DMS53 treated with DMSO at 0.1 percent for 48 hours (cell line): ENCODE measurements around the gene MYH16.
"Not testable (repeated sequence)": the region's sequence is repeated elsewhere in the genome, so short reads cannot be mapped to it uniquely, and the experiment has no call there.

Experiments used
- DNase-seq: peaks from one replicate; lab custom pipeline; 2025; ENCODE audit not compliant: unreplicated experiment; lab: John Stamatoyannopoulos, UW

The MYH16 gene

DNA sequence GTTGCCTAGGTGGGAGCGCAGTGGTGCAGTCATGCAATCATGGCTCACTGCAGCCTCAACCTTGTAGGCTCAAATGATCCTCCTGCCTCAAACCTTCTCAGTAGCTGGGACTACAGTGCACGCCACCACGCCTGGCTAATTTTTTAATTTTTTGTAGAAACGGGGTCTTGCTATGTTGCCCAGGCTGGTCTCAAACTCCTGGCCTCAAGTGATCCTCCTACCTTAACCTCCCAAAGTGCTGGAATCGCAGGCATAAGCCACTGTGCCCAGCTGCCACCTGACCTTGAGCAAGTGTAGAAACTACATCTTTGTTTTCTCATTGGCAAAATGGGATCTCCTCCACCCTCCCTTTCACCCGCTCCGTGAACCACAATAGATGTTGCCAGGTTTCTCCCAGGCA lies 15.0 kb upstream of the MYH16 start:
- DNase-seq = no peak

DNA sequence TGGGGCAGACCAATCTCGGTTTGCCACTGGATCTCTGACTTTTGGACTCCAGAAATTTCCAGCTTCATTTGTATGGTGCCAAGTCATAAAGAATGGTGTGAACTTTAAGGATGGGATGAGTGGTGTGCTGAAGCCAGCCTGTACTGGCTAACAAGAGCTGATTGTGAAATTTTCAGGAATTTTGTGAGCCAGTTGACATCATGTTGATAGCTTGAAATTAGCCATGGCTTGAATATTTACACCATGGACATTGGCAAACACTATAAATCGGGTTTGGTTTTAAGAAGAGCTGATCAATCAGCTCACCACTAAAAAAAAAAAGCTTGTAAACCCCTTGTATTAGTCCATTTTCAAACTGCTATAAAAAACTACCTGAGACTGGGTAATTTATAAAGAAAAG lies 14.1 kb upstream of the MYH16 start:
- DNase-seq = no peak

DNA sequence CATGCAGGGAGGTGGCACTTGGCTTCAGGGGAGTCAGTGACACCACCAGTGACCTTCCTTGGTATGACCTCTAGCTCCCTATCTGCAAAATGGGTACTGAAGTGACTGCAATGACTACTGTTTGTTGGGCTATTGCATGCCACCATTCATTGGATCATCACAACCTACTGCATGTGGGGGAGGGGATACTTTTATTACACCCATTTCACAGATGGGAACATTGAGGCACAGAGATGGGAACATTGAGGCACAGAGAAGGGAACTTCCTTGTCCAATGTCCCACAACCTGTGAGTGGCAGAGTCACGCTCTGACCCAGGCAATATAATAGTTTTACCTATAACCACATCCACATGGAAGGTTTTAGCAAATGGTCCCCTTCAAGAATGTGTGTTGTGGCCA lies 12.2 kb upstream of the MYH16 start:
- DNase-seq = no peak

DNA sequence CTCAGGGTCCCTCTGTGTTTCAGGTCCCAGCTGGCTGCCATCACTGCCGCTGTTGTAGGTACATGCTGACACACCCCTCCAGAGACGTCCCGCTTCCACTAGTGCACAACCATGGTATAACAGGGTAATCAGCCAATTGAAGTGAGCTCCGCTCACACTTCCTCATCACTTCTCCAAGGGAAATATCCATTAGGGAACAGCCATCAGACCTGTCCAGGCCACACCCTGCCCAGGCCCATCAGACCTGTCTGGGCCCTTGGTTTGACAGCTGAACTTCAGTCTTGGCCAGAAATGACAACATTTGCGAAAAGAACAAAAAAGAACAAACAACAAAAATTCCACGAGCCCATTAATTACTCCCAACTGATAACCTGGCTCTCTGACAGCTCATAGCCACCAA lies 11.0 kb upstream of the MYH16 start:
- no peak for DNase-seq

DNA sequence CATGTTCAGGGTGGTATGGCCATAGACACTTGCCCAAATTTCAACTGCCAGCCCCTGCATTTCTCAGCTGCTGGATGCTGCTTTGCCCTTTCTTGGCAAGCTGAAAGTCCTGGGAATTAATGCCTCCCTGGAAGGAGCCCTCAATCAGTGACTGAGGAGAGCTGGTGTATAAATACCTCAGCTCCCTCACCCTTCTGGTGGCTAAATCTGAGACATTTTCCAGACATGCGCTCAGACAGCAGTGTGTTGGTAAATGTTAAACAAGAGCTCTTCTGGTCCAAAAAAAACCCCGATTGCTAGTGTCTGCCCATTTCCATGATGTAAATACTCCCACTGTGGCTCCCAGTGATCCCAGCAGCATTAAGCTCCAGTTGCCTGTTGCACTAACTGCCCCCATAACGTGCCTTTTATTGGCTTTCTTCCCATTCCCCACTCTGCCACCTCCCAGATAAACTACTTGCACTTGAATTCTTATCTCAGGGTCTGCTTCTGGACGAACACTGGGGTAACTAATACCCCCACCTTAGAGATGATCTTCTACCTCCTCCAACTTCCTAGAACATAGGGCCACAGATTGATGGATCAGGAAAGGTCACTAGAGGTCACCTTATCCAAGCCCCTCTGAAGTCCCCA lies 6.7 kb upstream of the MYH16 start:
- DNase-seq = no peak

DNA sequence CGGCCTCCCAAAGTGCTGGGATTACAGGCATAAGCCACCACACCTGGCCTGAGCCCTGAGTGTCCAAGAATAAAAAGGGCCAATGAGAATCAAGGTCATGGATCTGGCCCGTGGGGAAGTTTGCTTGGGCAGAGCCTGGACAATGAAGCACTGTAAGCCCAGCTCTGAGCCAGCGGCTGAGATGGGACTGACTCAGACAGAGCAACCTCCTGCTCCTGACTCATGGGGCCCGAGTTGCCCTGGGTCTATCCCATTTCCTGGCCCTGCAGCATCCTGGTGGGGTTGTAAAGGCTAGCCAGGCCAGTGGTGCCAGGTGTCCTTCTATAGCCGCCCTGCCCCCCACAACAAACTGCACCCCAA lies 5.2 kb upstream of the MYH16 start:
- DNase-seq = no peak

DNA sequence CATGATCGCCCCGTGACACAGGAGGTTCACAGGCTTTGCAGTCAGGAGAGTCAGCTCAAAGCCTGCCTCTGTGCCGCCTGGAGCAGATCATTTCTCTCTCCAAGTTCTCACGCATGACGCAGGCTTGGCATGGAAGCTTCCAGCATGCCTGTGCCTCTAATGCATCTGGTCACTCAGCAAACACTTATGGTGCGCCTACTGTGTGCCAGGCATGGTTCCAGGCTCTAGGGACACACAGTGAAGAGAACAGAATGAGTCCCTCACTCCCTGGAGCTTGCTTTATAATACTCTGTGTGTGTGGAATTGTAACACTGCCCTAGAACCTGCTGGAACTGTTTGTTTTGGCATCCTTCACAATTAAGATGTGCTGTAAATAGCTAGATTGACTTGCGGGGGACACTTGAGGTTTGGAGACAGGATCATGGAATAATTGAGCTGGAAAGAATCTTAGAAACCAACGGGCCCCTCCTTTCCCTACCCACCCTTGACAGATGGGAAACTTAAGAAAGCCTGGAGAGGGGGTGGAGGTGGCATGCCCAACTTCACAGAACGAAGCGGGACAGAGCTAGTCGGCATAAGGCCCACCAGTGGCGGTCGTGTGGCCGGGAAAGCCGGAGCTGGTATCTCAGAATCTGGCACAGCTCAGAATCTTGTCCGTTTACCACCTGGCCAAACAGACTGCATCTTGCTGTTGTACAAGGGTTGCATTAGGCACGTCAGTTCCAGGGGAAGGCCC lies 4.6 kb upstream of the MYH16 start:
- DNase-seq = no peak

DNA sequence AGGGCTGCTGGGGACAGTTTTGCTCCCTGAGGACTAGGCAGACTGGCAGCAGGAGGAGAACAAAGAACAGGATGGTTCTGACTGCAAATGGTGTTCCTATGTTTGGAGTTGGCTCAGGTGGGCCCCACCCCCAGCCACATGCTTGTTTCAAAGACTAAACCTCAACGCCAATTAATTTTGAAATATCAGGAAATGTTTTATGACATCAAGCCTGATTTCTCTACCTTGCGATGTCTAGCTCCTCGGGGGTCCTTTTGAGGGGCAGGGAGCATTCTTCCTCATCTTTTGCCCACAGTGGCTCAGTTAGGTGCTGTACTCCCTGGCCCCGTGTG lies 4.1 kb upstream of the MYH16 start:
- no peak for DNase-seq

DNA sequence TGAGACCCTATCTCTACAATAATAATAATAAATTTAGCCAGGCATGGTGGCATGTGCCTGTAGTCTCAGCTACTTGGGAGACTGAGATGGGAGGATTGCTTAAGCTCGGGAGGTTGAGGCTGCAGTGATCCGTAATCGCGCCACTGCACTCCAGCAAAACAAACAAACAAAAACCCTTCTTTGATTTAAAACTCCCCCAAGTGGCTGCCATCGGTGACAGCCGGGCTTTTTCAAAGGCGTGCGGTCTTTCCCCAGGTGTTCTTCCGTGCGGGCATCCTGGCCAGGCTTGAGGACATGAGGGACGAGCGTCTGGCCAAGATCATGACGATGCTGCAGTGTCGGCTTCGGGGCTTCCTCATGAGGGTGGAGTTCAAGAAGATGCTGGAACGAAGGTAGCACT lies 1.9 kb upstream of the MYH16 start:
- peak; percentile 48 for DNase-seq

DNA sequence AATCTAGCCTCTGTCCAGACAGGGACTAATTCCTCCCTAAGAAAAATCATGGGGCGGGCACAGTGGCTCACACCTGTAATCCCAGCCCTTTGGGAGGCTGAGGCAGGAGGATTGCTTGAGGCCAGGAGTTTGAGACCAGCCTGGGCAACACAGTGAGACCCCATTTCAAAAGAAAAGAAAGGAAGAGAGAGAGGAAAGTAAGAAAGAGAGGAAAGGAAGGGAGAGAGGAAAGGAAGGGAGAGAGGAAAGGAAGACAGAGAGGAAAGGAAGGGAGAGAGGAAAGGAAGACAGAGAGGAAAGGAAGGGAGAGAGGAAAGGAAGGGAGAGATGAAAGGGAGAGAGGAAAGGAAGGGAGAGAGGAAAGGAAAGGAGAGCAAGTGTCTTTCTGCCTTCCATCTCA lies 922 bp downstream of the MYH16 start:
- not testable (repeated sequence) for DNase-seq

DNA sequence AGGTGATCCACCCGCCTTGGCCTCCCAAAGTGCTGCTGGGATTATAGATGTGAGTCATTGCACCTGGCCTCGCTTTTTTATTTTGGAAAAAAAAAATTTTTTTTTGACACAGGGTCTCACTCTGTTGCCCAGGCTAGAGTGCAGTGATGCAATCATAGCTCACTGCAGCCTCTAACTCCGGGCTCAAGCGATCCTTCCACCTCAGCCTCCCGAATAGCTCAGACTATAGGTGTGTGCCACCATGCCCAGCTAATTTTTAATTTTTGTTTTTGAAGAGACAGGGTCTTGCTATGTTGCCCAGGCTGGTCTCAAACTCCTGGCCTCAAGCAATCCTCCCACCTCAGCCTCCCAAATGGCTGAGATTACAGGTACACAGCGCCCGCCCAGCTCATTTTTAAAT lies 2.3 kb downstream of the MYH16 start:
- not testable (repeated sequence) for DNase-seq

DNA sequence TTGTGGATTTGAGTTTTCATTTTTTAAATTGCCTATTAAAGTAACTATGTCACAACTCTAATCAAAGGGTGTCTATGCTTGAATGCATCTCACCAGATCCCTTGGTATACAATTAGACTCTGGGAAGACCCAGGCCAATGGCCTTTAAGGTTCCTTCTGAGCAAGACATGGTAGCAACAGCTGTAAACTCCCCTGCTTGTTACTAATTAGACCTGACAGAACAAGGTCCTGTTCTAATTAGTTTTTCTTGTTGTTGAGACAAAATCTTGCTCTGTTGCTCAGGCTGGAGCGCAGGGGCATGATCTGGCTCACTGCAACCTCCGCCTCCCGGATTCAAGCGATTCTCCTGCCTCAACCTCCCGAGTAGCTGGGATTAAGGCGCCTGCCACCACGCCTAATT lies 2.9 kb downstream of the MYH16 start:
- no peak for DNase-seq

DNA sequence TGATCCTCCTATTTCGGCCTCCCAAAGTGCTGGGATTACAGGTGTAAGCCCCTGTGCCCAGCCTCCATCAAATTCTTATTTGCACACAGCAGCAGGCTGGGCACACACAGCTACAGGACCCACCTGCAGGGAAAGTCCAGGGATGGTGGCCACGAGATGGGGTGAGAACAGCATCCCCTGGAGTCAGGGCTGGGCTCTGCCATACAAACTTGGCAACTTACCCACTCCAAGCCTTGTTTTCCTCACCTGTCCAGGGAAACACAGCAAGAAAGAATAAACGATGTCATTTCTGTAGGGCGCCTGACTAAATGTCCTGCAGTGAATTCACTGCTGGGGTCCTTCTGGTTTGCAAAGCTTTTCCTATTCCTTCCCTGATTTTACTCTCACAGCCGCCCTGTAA lies 5.5 kb downstream of the MYH16 start:
- DNase-seq = no peak

DNA sequence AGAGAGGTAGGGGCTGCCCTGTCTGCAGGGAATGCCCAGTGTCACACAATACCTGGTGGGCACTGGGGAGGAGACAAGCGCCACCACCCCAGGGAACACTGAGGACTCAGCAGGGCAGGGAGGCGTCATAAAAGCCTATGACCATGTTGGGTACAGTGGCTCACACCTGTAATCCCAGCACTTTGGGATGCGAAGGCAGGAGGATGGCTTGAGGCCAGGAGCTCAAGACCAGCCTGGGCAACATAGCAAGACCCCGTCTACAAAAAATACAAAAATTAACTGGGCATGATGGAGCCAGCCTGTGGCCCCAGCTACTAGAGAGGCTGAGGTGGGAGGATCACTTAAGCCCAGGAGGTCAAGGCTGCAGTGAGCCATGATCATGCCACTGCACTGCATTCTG lies 11.5 kb downstream of the MYH16 start:
- DNase-seq = not testable (repeated sequence)

DNA sequence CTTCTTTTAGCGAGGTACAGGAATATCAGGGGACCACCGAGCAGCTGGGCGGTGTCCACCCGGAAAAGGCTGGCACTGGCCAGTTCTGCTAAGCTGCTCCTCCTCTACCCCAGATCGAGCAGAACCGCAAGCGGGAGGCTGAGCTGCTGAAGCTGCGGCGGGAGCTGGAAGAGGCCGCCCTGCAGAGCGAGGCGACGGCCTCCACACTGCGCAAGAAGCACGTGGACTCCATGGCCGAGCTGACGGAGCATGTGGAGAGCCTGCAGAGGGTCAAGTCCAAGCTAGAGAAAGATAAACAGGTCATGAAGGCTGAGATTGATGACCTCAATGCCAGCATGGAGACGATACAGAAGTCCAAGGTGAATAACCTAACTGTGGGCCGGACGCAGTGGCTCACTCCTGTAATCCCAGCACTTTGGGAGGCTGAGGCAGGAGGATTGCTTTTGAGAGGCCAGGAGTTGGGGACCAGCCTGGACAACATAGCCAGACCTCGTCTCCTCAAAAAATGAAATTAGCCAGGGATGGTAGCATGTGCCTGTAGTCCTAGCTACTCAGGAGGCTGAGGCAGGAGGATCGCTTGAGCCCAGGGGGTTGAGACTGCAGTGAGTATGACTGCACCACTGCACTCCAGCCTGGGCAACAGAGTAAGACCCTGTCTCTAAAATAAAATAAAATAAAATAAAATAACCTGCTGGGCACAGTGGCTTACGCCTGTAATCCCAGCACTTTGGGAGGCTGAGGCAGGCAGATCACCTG lies 15.3 kb downstream of the MYH16 start:
- DNase-seq = no peak

DNA sequence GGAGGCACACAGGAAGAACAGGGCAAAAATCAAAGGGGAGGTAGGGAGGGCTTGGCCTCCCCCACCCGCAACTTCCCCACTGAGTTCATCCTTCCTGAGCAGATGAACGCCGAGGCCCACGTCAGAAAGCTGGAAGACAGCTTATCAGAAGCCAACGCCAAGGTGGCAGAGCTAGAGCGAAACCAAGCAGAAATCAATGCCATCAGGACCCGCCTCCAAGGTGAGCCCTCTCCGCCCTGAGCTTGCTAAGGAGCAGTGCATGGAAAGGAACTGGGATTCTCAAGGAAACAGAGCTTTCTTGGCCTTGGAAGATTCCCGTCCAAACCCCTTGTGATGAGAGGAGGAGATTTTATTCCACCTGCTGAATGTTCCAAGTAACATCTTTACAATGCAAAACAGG lies 16.5 kb downstream of the MYH16 start:
- DNase-seq = no peak

DNA sequence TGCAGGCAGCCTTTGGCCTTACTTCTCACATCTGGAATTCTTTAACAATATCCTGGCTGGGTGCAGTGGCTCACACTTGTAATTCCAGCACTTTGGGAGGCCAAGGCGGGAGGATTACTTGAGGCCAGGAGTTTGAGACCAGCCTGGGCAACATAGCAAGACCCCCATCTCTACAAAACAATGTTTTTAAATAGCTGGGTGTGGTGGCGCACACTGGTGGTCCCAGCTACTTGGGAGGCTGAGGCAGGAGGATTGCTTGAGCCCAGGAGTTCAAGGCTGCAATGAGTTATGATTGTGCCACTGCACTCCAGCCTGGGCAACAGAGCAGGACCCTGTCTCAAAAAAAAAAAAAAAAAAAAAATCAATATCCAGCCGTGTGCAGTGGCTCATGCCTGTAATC lies 17.5 kb downstream of the MYH16 start:
- not testable (repeated sequence) for DNase-seq

DNA sequence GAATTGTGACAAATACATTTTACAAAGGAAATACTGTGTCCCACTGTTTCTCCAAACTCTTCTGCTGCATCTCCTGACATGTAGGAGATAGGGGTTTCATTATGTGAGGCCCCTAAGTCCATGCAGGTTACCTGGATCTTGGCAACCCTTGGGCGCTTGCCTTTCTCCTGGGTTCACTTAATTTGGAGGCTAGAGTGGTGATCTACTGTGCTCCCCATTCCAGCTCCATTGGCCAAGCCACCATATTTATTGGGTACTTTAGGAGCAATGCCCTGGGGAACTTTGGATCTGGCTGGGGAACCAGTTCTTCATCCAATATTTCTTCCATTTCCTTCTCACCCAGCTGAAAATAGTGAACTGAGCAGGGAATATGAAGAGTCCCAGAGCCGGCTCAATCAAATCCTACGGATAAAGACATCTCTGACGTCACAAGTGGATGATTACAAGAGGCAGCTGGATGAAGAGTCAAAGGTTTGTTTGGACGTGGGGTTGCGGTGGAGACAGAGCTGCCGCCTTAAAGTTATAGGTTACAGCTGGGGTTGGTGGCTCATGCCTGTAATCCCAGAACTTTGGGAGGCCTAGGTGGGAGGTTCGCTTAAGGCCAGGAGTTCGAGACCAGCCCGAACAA lies 18.5 kb downstream of the MYH16 start:
- DNase-seq = peak; percentile 75

DNA sequence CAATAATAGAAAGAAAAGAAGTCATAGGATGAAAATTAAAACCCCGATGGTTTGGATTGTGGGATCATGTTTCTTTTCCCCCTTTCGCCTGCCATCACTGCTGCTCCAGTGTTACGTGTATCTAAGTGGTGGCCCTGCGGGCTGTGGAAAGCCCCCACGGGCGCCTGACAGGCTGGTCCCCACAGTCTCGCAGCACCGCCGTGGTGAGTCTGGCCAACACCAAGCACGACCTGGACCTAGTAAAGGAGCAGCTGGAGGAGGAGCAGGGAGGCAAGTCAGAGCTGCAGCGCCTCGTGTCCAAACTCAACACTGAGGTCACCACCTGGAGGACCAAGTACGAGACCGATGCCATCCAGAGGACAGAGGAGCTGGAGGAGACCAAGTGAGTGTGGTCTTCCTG lies 19.5 kb downstream of the MYH16 start:
- DNase-seq = no peak

DNA sequence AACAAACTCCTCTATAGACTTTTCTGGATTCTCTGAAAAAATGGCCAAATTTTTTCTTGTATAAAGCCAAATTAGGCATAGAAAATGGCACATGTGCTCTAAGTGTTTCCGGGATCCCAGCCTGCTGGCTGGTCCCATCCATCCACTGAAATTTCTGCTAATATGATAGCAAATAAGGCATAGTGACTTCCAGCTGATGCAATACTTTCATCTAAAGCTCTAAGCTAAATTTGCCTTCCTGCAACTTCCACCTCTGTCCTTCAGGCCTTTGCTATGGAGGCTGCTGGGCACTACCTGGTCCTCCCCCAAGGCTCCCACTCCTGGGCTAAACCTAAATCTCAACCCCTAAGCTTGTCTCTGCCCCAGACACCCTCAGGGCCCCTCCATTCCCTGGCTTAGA lies 20.5 kb downstream of the MYH16 start:
- DNase-seq = no peak

DNA sequence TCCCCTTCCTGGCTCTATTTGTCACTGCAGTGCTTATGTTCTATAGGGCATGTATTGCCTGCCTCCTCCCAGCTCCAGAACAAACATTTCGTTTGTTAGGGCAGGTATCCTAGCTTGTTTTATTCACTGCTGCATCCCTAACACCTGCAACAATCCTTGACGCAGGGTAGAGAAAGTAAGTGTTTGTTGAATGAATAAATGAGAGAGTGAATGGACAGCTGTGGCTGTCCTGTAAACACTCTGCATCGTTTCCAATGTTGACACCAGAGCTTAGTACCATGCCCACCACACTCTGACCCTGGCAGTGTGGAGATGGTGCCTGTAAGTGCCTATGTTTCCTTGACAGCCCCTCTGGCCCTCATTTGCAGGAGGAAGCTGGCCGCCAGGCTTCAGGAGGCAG lies 21.0 kb downstream of the MYH16 start:
- DNase-seq = no peak

DNA sequence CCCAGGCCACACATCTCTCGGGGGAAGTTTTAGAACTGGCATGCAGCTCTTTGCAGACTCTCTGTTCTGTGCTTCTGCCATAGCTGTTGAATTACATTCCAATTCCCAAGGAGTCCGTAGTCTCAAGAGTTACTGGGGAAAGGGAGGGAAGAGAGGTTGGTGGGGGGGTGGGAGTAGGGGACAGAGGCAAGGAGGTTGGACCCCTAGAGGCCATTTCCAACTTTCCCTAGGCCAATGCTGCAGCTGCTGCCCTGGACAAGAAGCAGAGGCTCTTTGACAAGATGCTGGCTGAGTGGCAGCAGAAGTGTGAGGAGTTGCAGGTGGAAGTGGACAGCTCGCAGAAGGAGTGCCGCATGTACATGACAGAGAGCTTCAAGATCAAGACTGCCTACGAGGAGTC lies 23.8 kb downstream of the MYH16 start:
- DNase-seq = no peak
